Natural killer cell (primary cell): ENCODE measurements around the gene SRCAP. TPM values are rescaled to one million over a fixed set of nuclear protein-coding genes. Genes with fewer than 3 reads are reported as not detected.

Experiments
- ATAC-seq, 3 donors: fragments of 150-1000 bp in 2 of 3; fragments of 200-7000 bp in 1 of 3; cut with Tn5 transposase; 1 replicate in 1 of 3; 2 replicates in 2 of 3; pipeline ENCODE4 v1.10.0; 2021; ENCODE audit warnings: mild to moderate bottlenecking in 2 of 3, moderate library complexity in 2 of 3
- DNase-seq, 2 donors: peaks; one replicate each; pipeline versions ENCODE4 v3.0.0 to v3.0.0-alpha.2; 2013 to 2021; ENCODE audit warnings: mixed read lengths in 1 of 2
- H3K27ac ChIP-seq: one replicate; pipeline ENCODE4 v1.5.1; 2013; ENCODE audit warnings: mild to moderate bottlenecking, low read length
- H3K27me3 ChIP-seq: one replicate; pipeline ENCODE4 v1.6.1; 2013; ENCODE audit warnings: low read length; ENCODE audit not compliant: control insufficient read depth, insufficient read depth
- H3K36me3 ChIP-seq: one replicate; pipeline ENCODE4 v1.6.1; 2013; ENCODE audit warnings: low read length; ENCODE audit not compliant: control insufficient read depth, insufficient read depth
- H3K4me1 ChIP-seq: one replicate; pipeline ENCODE4 v1.6.1; 2013; ENCODE audit warnings: low read length; ENCODE audit not compliant: control insufficient read depth, insufficient read depth
- H3K4me3 ChIP-seq: one replicate; pipeline ENCODE4 v1.5.1; 2013; ENCODE audit warnings: low read length
- H3K9me3 ChIP-seq: one replicate; pipeline ENCODE4 v1.6.1; 2013; ENCODE audit warnings: low read length; ENCODE audit not compliant: control insufficient read depth, insufficient read depth
- H3K27ac Mint-ChIP-seq, 2 donors: one replicate each; pipeline ENCODE4 v1.8.0; 2022; ENCODE audit warnings: mild to moderate bottlenecking in 2 of 2, mixed read lengths in 2 of 2, moderate library complexity in 1 of 2
- H3K27me3 Mint-ChIP-seq, 2 donors: one replicate each; pipeline ENCODE4 v1.8.0; 2022; ENCODE audit warnings: low read depth in 2 of 2, mixed read lengths in 2 of 2
- H3K36me3 Mint-ChIP-seq: one replicate; pipeline ENCODE4 v1.8.0; 2022; ENCODE audit warnings: mixed read lengths
- H3K4me1 Mint-ChIP-seq, 2 donors: one replicate each; pipeline ENCODE4 v1.8.0; 2022; ENCODE audit warnings: mixed read lengths in 2 of 2
- H3K4me3 Mint-ChIP-seq: one replicate; pipeline ENCODE4 v1.8.0; 2022; ENCODE audit warnings: mild to moderate bottlenecking, moderate library complexity, mixed read lengths
- H3K9me3 Mint-ChIP-seq, 2 donors: one replicate each; pipeline ENCODE4 v1.8.0; 2022; ENCODE audit warnings: mixed read lengths in 2 of 2
- WGBS: methylation state at CpG from one replicate; pipeline ENCODE4 v1.1.7; 2013; ENCODE audit warnings: missing lambda C conversion rate; ENCODE audit not compliant: insufficient coverage; 5-methylcytosine and 5-hydroxymethylcytosine counted together
- intact Hi-C: fragments of 100-400 bp; cut with micrococcal nuclease; formaldehyde crosslinking; loops from one replicate; pipeline ENCODE4 v1.14.2; 2022
- total RNA-seq, 4 donors: library from RNA; stranded (reverse); fragments of 120-200 nt in 1 of 4; gene quantifications; one replicate each; pipeline versions ENCODE4 v1.2.3 to v1.2.4, GENCODE V29; 2013 to 2022
- TF ChIP-seq, protein P1 (sequence below): fragments of 200-600 bp; IDR thresholded peaks from one replicate; pipeline ENCODE4 v1.8.0; 2022; ENCODE audit warnings: antibody characterized with exemption

The SRCAP gene
- total RNA-seq, 3 donors from 2014 or later (not counting 1 experiment from before 2014, with no cell fraction given), result 78.8 to 99.0 (median 89.3) TPM

DNA sequence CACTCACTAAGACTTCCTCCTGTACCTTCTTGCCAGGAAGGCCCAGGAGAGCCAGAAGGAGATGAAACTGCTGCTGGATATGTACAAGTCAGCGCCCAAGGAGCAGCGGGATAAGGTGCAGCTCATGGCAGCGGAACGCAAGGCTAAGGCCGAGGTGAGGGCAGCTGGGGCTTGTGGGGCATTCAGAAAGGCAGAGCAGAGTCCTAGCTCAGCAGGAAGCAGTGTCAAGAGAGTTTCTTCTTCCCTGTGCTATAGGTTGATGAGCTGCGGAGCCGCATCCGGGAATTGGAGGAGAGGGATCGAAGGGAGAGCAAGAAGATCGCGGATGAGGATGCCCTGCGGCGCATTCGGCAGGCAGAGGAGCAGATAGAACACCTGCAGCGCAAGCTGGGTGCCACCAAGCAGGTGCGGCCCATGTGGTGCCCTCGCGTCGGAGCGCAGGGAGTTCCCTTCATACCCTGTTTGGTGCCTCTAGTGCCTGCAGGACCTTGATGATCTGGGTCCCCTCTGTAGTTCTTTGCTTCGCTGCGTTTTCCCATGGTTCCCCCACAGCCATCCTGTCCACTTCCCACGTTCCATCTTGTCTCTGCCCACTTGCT, 69.7 kb downstream of the SRCAP start:
- intact Hi-C loops, result loop anchor here (10.0 kb wide), 1 partner anchor 54 kb away; no protein-coding TSS in a partner anchor
- no peaks in the 10 kb centered on the region for H3K27me3 Mint-ChIP-seq
- ATAC-seq, result no peak
- Histone ChIP-seq H3K27me3 (no peaks in the 10 kb centered on the region), H3K9me3 (no peaks in the 10 kb centered on the region), H3K27ac (no peak overlapping the region), H3K36me3 (peaks cover 84% of the 10 kb centered on the region), H3K4me1 (peaks cover 39% of the 10 kb centered on the region), H3K4me3 (no peak overlapping the region)
- H3K27ac Mint-ChIP-seq, result peak overlapping the region; percentile 7 to 82
- H3K36me3 Mint-ChIP-seq, result peaks cover 20% of the 10 kb centered on the region
- 99% methylated on average over 23 of the region's 23 CpGs for WGBS
- H3K4me3 Mint-ChIP-seq, result no peak overlapping the region
- no peaks in the 10 kb centered on the region for H3K9me3 Mint-ChIP-seq
- DNase-seq, result no peak
- TF ChIP-seq, protein P1, sequence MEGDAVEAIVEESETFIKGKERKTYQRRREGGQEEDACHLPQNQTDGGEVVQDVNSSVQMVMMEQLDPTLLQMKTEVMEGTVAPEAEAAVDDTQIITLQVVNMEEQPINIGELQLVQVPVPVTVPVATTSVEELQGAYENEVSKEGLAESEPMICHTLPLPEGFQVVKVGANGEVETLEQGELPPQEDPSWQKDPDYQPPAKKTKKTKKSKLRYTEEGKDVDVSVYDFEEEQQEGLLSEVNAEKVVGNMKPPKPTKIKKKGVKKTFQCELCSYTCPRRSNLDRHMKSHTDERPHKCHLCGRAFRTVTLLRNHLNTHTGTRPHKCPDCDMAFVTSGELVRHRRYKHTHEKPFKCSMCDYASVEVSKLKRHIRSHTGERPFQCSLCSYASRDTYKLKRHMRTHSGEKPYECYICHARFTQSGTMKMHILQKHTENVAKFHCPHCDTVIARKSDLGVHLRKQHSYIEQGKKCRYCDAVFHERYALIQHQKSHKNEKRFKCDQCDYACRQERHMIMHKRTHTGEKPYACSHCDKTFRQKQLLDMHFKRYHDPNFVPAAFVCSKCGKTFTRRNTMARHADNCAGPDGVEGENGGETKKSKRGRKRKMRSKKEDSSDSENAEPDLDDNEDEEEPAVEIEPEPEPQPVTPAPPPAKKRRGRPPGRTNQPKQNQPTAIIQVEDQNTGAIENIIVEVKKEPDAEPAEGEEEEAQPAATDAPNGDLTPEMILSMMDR, result no peak
- peaks cover 27 to 47% of the 10 kb centered on the region in 2 donors for H3K4me1 Mint-ChIP-seq

- H3K27me3 ChIP-seq, result no peaks in the 10 kb centered on the region
- H3K4me1 Mint-ChIP-seq, result peaks cover 27 to 45% of the 10 kb centered on the region in 2 donors
- intact Hi-C loops, result loop anchor here (10.0 kb wide), 1 partner anchor 55 kb away; no protein-coding TSS in a partner anchor
- H3K9me3 Mint-ChIP-seq, result no peaks in the 10 kb centered on the region
- H3K36me3 Mint-ChIP-seq, result peaks cover 20% of the 10 kb centered on the region
- H3K4me1 ChIP-seq, result peaks cover 36% of the 10 kb centered on the region
- no peak overlapping the region for H3K4me3 ChIP-seq
- no peak for ATAC-seq
- no peak overlapping the region for H3K4me3 Mint-ChIP-seq
- no peaks in the 10 kb centered on the region for H3K27me3 Mint-ChIP-seq
- no peak overlapping the region for H3K27ac ChIP-seq
- H3K9me3 ChIP-seq, result no peaks in the 10 kb centered on the region
- H3K36me3 ChIP-seq, result peaks cover 81% of the 10 kb centered on the region
- 92% methylated on average over 16 of the region's 17 CpGs for WGBS
- H3K27ac Mint-ChIP-seq, result no peak overlapping the region
- DNase-seq, result no peak
- TF ChIP-seq, protein P1, result no peak
These were observed 70.6 kb downstream of the SRCAP start for GRCh38 chr16:30769379-30770089.

- no peak for DNase-seq
- TF ChIP-seq, protein P1, result no peak
- Mint-ChIP-seq H3K9me3 (no peaks in the 10 kb centered on the region), H3K27me3 (peaks cover 0 to 2% of the 10 kb centered on the region in 2 donors), H3K4me3 (no peak overlapping the region), H3K27ac (no peak overlapping the region), H3K4me1 (peaks cover 37 to 52% of the 10 kb centered on the region in 2 donors), H3K36me3 (peaks cover 20% of the 10 kb centered on the region)
- H3K4me1 ChIP-seq, result peaks cover 44% of the 10 kb centered on the region
- no peak overlapping the region for H3K27ac ChIP-seq
- no peak overlapping the region for H3K4me3 ChIP-seq
- 95% methylated on average over 14 of the region's 14 CpGs for WGBS
- H3K27me3 ChIP-seq, result no peaks in the 10 kb centered on the region
- intact Hi-C loops, result no loop called here
- no peaks in the 10 kb centered on the region for H3K9me3 ChIP-seq
- peaks cover 59% of the 10 kb centered on the region for H3K36me3 ChIP-seq
- ATAC-seq, result no peak
These were observed 72.8 kb downstream of the SRCAP start for GRCh38 chr16:30771726-30772125.
